CD4-positive, alpha-beta memory T cell (primary cell): ENCODE results near the gene RMDN2. TPM values are rescaled to one million over a fixed set of nuclear protein-coding genes. Genes with fewer than 3 reads are reported as not detected.

Experiments used
- CTCF ChIA-PET: fragments of 350-600 bp; sonication (Branson Sonifier 250); formaldehyde crosslinking; loops from one replicate; lab custom pipeline; 2021; ENCODE audit warnings: inconsistent platforms; ENCODE audit not compliant: partially characterized antibody; lab: Charles Lee
- POLR2A ChIA-PET: fragments of 350-600 bp; sonication (Branson Sonifier 250); formaldehyde crosslinking; loops from one replicate; lab custom pipeline; 2021; ENCODE audit not compliant: partially characterized antibody; lab: Charles Lee
- DNase-seq, 5 donors: peaks; one replicate each; pipeline versions ENCODE4 v3.0.0 to v3.0.0-alpha.2; 2020 to 2022; ENCODE audit warnings: mixed read lengths in 1 of 5
- H3K27ac ChIP-seq: one replicate; pipeline ENCODE4 v1.7.0; 2013; ENCODE audit warnings: low read depth, low read length
- H3K27me3 ChIP-seq: 2 replicates; pipeline ENCODE4 v1.7.0; 2013; ENCODE audit warnings: mild to moderate bottlenecking, low read length, moderate library complexity; ENCODE audit not compliant: insufficient read depth
- H3K36me3 ChIP-seq: 2 replicates; pipeline ENCODE4 v1.7.0; 2013; ENCODE audit warnings: mild to moderate bottlenecking, low read length, moderate library complexity; ENCODE audit not compliant: insufficient read depth
- H3K4me1 ChIP-seq: 2 replicates; pipeline ENCODE4 v1.7.0; 2013; ENCODE audit warnings: mild to moderate bottlenecking, low read length, moderate library complexity; ENCODE audit not compliant: insufficient read depth
- H3K4me3 ChIP-seq, 2 donors: one replicate each; pipeline ENCODE4 v1.7.0; 2013; ENCODE audit warnings: low read length in 2 of 2, mild to moderate bottlenecking in 1 of 2
- H3K9me3 ChIP-seq, 2 donors: one replicate each; pipeline ENCODE4 v1.7.0; 2013; ENCODE audit warnings: low read length in 2 of 2, control low read depth in 1 of 2; ENCODE audit not compliant: control insufficient read depth in 1 of 2
- H3K27ac Mint-ChIP-seq, 7 donors: one replicate each; pipeline ENCODE4 v1.8.0; 2020 to 2021; ENCODE audit warnings: mixed read lengths in 7 of 7, mild to moderate bottlenecking in 6 of 7, inconsistent platforms in 3 of 7, moderate library complexity in 3 of 7
- H3K27me3 Mint-ChIP-seq, 2 donors: one replicate each; pipeline ENCODE4 v1.8.0; 2020 to 2021; ENCODE audit warnings: mixed read lengths in 2 of 2
- H3K36me3 Mint-ChIP-seq, 2 donors: one replicate each; pipeline ENCODE4 v1.8.0; 2020 to 2021; ENCODE audit warnings: mixed read lengths in 2 of 2, inconsistent platforms in 1 of 2, mild to moderate bottlenecking in 1 of 2
- H3K4me1 Mint-ChIP-seq, 4 donors: one replicate each; pipeline ENCODE4 v1.8.0; 2020 to 2021; ENCODE audit warnings: mixed read lengths in 4 of 4, mild to moderate bottlenecking in 1 of 4
- H3K4me3 Mint-ChIP-seq, 8 donors: one replicate each; pipeline ENCODE4 v1.8.0; 2020 to 2021; ENCODE audit warnings: mixed read lengths in 8 of 8, mild to moderate bottlenecking in 7 of 8, moderate library complexity in 6 of 8, inconsistent platforms in 3 of 8
- H3K9me3 Mint-ChIP-seq, 8 donors: one replicate each; pipeline ENCODE4 v1.8.0; 2020 to 2021; ENCODE audit warnings: mixed read lengths in 8 of 8, mild to moderate bottlenecking in 5 of 8, inconsistent platforms in 3 of 8, moderate library complexity in 1 of 8
- intact Hi-C: fragments of 100-400 bp; cut with micrococcal nuclease; formaldehyde crosslinking; loops from one replicate; pipeline ENCODE4 v1.15.1; 2023
- polyA plus RNA-seq, 2 donors: library from polyadenylated mRNA; unstranded; fragments of 300-500 nt; fragmentation: Illumina TruSeq; gene quantifications; one replicate each; pipeline ENCODE4 v1.2.3, GENCODE V29; 2021
- total RNA-seq, 2 experiments: library from RNA; stranded (reverse); gene quantifications; one replicate each; pipeline ENCODE4 v1.2.3, GENCODE V29; 2021

The RMDN2 gene
- total and polyA plus RNA-seq, 4 experiments from 2014 or later: 3.1 to 4.0 (median 3.2) TPM

DNA sequence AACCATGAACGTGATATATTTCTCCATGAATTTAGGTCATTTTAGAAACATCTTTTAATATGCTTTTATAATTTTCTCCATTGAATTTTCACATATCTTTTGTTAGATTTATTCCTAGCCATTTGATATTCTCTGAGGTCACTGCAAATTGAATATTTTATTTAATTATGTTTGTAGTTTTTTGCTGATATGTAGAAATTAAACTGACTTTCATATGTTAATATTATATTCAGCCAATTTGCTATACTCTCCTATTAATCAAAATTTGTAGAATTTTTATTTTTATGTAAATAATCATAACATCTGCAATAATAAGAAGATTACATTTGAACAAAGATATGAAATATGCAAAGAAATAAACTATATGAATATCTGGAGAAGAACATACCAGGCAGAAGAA, 46.9 kb downstream of the RMDN2 start:
- Mint-ChIP-seq H3K4me1 (peaks cover 0 to 1% (median 0%) of the 10 kb centered on the region in 4 donors), H3K4me3 (no peak overlapping the region), H3K27me3 (peaks cover 2 to 3% of the 10 kb centered on the region in 2 donors), H3K36me3 (peaks cover 0 to 4% of the 10 kb centered on the region in 2 donors), H3K27ac (no peak overlapping the region), H3K9me3 (peaks cover 0 to 4% (median 2%) of the 10 kb centered on the region in 8 donors)
- no peaks in the 10 kb centered on the region for H3K27me3 ChIP-seq
- H3K4me3 ChIP-seq: no peak overlapping the region
- H3K4me1 ChIP-seq: no peaks in the 10 kb centered on the region
- POLR2A ChIA-PET: no interaction called here
- CTCF ChIA-PET: no interaction called here
- no peaks in the 10 kb centered on the region for H3K9me3 ChIP-seq
- H3K36me3 ChIP-seq: no peaks in the 10 kb centered on the region
- DNase-seq: no peak
- intact Hi-C loops: no loop called here
- H3K27ac ChIP-seq: no peak overlapping the region

DNA sequence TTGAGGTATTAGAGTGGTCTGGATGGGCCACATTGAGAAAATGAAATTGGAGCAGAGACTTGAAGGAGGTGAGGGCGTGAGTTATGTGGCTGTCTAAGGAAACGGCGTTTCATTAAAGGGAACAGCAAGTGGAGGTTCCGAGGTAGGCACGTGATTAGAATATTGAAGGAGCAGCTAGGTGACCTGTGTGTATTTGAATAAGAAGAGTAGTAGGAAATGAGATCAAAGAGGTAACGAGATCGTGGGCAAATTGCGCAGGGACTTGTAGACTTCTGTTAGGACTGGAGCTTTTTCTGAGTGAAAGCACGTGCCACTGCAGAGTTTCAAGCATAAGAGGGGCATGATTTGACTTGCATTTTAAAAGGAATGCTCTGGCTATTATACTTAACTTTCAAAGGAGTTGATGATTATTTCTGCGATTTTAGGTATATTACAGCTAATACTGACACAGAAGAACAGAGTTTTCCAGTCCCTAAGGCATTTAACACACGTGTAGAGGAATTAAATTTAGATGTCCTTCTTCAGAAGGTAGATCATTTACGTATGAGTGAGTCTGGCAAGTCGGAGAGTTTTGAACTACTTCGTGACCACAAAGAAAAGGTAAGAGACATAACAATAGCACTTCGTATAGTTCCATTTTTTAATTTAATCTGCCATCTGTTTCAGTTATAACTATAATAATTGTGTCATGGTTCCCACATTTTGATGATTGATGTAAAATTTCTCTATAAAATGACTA, 48.7 kb downstream of the RMDN2 start:
- no peak overlapping the region for H3K4me3 Mint-ChIP-seq
- peaks cover 0 to 2% (median 0%) of the 10 kb centered on the region in 8 donors for H3K9me3 Mint-ChIP-seq
- POLR2A ChIA-PET: no interaction called here
- no peaks in the 10 kb centered on the region for H3K9me3 ChIP-seq
- no peaks in the 10 kb centered on the region for H3K27me3 ChIP-seq
- H3K4me1 ChIP-seq: no peaks in the 10 kb centered on the region
- no peak overlapping the region for H3K27ac ChIP-seq
- intact Hi-C loops: no loop called here
- H3K36me3 ChIP-seq: no peaks in the 10 kb centered on the region
- H3K27me3 Mint-ChIP-seq: peaks cover 2 to 3% of the 10 kb centered on the region in 2 donors
- no peak overlapping the region for H3K4me3 ChIP-seq
- peaks cover 0 to 1% (median 0%) of the 10 kb centered on the region in 4 donors for H3K4me1 Mint-ChIP-seq
- no peaks in the 10 kb centered on the region for H3K36me3 Mint-ChIP-seq
- no peak for DNase-seq
- H3K27ac Mint-ChIP-seq: no peak overlapping the region
- CTCF ChIA-PET: interaction anchor here (1.4 to 2.1 kb wide), 3 partner anchors 8 to 301 kb away, joined by 3 to 4 read pairs (median 3); no protein-coding TSS in a partner anchor

DNA sequence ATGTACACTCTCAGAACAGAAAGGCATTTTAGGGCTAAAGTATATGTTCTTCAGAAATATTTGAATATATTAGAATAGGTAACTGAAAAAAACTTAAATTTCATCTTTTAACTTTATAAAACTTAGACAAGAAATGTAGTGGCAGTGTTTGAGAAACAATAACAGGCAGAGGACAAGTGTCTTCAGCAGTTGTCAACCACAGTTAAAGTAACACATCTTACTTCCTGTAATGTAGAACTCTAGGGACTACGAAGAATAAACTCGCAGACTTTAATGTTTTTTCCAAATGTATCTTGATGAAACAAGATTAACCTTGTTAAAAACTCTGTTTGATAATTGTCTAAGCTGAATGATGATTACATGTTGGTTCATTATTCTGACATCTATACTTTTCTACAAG, 50.7 kb downstream of the RMDN2 start:
- H3K9me3 Mint-ChIP-seq: peaks cover 0 to 2% (median 0%) of the 10 kb centered on the region in 8 donors
- no peak for DNase-seq
- H3K27me3 Mint-ChIP-seq: peaks cover 2 to 3% of the 10 kb centered on the region in 2 donors
- intact Hi-C loops: no loop called here
- H3K9me3 ChIP-seq: no peaks in the 10 kb centered on the region
- ChIA-PET POLR2A (no interaction called here), CTCF (no interaction called here)
- no peaks in the 10 kb centered on the region for H3K4me1 ChIP-seq
- no peak overlapping the region for H3K4me3 Mint-ChIP-seq
- no peaks in the 10 kb centered on the region for H3K36me3 Mint-ChIP-seq
- H3K36me3 ChIP-seq: no peaks in the 10 kb centered on the region
- no peak overlapping the region for H3K4me3 ChIP-seq
- H3K27ac Mint-ChIP-seq: no peak overlapping the region
- no peaks in the 10 kb centered on the region for H3K4me1 Mint-ChIP-seq
- no peaks in the 10 kb centered on the region for H3K27me3 ChIP-seq
- H3K27ac ChIP-seq: no peak overlapping the region

DNA sequence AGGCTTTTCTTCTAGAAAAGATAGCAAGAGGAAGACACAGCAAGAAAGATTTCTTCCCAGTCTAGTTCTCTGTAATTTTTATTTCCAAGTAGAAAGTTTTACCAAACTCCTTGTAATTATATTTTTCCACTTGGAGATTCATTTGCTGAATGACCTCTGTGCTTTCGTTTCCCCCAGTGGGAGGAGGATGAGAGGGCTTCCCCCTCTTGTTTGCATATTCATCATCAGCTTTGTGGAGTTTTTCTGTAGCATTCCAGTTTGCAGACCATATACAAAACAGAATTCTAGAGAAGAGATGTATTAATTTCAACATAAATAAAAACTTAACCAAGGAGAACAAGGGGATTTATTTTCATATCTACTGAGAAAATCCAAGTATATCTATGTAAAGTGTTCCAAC, 51.3 kb downstream of the RMDN2 start:
- Histone ChIP-seq H3K9me3 (no peaks in the 10 kb centered on the region), H3K36me3 (no peaks in the 10 kb centered on the region), H3K4me3 (no peak overlapping the region), H3K27me3 (no peaks in the 10 kb centered on the region), H3K4me1 (no peaks in the 10 kb centered on the region), H3K27ac (no peak overlapping the region)
- no peaks in the 10 kb centered on the region for H3K4me1 Mint-ChIP-seq
- ChIA-PET CTCF (no interaction called here), POLR2A (no interaction called here)
- no peak overlapping the region for H3K27ac Mint-ChIP-seq
- intact Hi-C loops: no loop called here
- no peaks in the 10 kb centered on the region for H3K36me3 Mint-ChIP-seq
- peaks cover 0 to 2% (median 0%) of the 10 kb centered on the region in 8 donors for H3K9me3 Mint-ChIP-seq
- no peak overlapping the region for H3K4me3 Mint-ChIP-seq
- H3K27me3 Mint-ChIP-seq: peaks cover 2 to 3% of the 10 kb centered on the region in 2 donors
- DNase-seq: no peak

DNA sequence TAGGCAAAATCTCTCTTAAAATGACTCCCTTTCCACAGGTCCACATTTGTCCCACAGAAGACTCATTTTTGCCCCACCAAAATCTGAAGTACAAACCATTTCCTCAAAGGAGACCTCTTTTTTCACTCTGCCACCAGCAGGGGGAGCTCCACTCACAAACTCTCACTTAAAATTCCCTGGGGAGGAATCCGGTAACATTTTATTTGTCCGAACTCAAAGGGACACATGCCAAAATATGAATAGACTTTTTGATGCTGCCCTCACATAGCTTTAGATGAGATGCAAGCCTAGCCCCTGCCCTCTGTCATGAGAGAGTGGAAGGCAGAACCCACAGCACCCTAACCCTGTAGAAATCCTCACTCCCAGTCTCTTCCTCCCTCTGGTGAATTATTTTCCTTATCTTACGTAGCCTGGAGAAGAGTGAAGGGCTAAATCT, 57.1 kb downstream of the RMDN2 start:
- Mint-ChIP-seq H3K4me1 (peaks cover 0 to 3% (median 1%) of the 10 kb centered on the region in 4 donors), H3K27ac (no peak overlapping the region), H3K27me3 (no peaks in the 10 kb centered on the region), H3K4me3 (no peak overlapping the region), H3K36me3 (no peaks in the 10 kb centered on the region), H3K9me3 (peaks cover 0 to 2% (median 0%) of the 10 kb centered on the region in 8 donors)
- ChIA-PET CTCF (interaction anchor here (0.6 to 2.9 kb wide), 14 partner anchors 8 to 561 kb away, joined by 3 to 23 read pairs (median 3); no protein-coding TSS in a partner anchor), POLR2A (no interaction called here)
- peak in 4 of 5 donors; percentile 31 to 47 (median 32) for DNase-seq
- no peak overlapping the region for H3K27ac ChIP-seq
- no peaks in the 10 kb centered on the region for H3K4me1 ChIP-seq
- intact Hi-C loops: loop anchor here (1.0 kb wide), 2 partner anchors 292 to 526 kb away; no protein-coding TSS in a partner anchor
- H3K9me3 ChIP-seq: no peaks in the 10 kb centered on the region
- H3K4me3 ChIP-seq: no peak overlapping the region
- H3K36me3 ChIP-seq: no peaks in the 10 kb centered on the region
- H3K27me3 ChIP-seq: no peaks in the 10 kb centered on the region

DNA sequence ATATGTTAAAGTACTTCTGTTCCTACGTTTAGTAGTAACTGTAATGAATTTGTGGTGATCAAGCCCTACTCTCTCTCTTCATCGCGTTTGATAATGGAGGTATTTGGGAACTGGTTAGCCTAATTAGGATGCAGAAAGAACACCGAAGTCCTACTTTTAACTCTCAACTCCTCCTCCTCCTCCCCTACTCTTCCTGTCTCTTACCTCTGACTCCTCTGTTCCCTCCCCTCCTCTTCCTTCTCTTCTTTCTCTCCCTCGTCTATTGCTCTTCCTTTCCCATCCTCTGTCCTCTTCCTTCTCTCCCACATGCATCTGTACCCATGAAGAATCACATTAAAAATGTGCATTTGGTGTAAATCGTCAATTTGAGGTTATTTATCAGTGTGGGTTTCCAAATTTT, 57.8 kb downstream of the RMDN2 start:
- no peak overlapping the region for H3K4me3 Mint-ChIP-seq
- no peaks in the 10 kb centered on the region for H3K36me3 ChIP-seq
- POLR2A ChIA-PET: no interaction called here
- no peaks in the 10 kb centered on the region for H3K27me3 Mint-ChIP-seq
- no peaks in the 10 kb centered on the region for H3K9me3 ChIP-seq
- intact Hi-C loops: loop anchor here (1.0 kb wide), 2 partner anchors 291 to 525 kb away; no protein-coding TSS in a partner anchor
- H3K4me1 Mint-ChIP-seq: peaks cover 0 to 3% (median 1%) of the 10 kb centered on the region in 4 donors
- H3K4me1 ChIP-seq: no peaks in the 10 kb centered on the region
- DNase-seq: no peak
- CTCF ChIA-PET: interaction anchor here (0.6 to 2.9 kb wide), 6 partner anchors 8 to 561 kb away, joined by 3 to 23 read pairs (median 7); no protein-coding TSS in a partner anchor
- H3K27ac Mint-ChIP-seq: no peak overlapping the region
- H3K27ac ChIP-seq: no peak overlapping the region
- H3K4me3 ChIP-seq: no peak overlapping the region
- no peaks in the 10 kb centered on the region for H3K36me3 Mint-ChIP-seq
- H3K27me3 ChIP-seq: no peaks in the 10 kb centered on the region
- peaks cover 0 to 3% (median 0%) of the 10 kb centered on the region in 8 donors for H3K9me3 Mint-ChIP-seq

DNA sequence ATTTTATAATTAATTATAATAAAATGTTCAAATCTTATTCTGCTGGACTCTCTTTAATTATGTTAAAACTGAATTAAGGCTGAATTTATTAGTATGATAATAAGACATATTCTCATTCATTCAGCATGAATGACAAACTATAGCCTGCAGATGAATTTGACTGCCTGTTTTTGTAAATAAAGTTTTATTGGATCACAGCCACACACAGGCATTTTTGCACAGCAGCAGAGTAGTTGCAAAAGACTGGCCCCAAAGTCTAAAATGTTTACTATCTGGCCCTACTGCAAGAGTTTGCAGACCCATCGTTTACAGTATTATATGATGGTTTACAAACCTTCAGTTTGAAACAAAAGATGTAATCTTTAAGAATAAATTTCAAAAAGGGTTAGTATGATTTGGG, 58.6 kb downstream of the RMDN2 start:
- Histone ChIP-seq H3K4me3 (no peak overlapping the region), H3K27me3 (no peaks in the 10 kb centered on the region), H3K4me1 (no peaks in the 10 kb centered on the region), H3K27ac (no peak overlapping the region), H3K36me3 (no peaks in the 10 kb centered on the region), H3K9me3 (no peaks in the 10 kb centered on the region)
- peaks cover 0 to 3% (median 1%) of the 10 kb centered on the region in 4 donors for H3K4me1 Mint-ChIP-seq
- intact Hi-C loops: no loop called here
- peaks cover 0 to 3% (median 0%) of the 10 kb centered on the region in 8 donors for H3K9me3 Mint-ChIP-seq
- CTCF ChIA-PET: interaction anchor here (1.6 kb wide), 1 partner anchor 290 kb away, joined by 5 read pairs; no protein-coding TSS in a partner anchor
- H3K27ac Mint-ChIP-seq: no peak overlapping the region
- no peaks in the 10 kb centered on the region for H3K27me3 Mint-ChIP-seq
- H3K4me3 Mint-ChIP-seq: no peak overlapping the region
- no peaks in the 10 kb centered on the region for H3K36me3 Mint-ChIP-seq
- POLR2A ChIA-PET: no interaction called here
- no peak for DNase-seq
